HEK293 (cell line): ENCODE data around the gene BDH1.

Experiments
- CTCF ChIP-seq: fragments of 450-650 bp; formaldehyde crosslinking; IDR thresholded peaks from 2 replicates; pipeline ENCODE4 v1.5.1; 2016; ENCODE audit warnings: missing biosample characterization, missing genetic modification characterization
- ELK4 ChIP-seq: IDR thresholded peaks from 2 replicates; pipeline ENCODE4 v1.6.1; 2011; ENCODE audit warnings: mild to moderate bottlenecking, low read depth, low read length, borderline replicate concordance
- ZBTB7A ChIP-seq: fragments of 450-650 bp; formaldehyde crosslinking; IDR thresholded peaks from 2 replicates; pipeline ENCODE4 v1.5.1; 2016; ENCODE audit warnings: low read depth, missing biosample characterization, missing genetic modification characterization
- ZNF221 ChIP-seq: fragments of 450-650 bp; formaldehyde crosslinking; IDR thresholded peaks from 2 replicates; pipeline ENCODE4 v1.5.1; 2017; ENCODE audit warnings: missing biosample characterization, missing genetic modification characterization, borderline replicate concordance
- ZNF311 ChIP-seq: fragments of 450-650 bp; formaldehyde crosslinking; IDR thresholded peaks from 2 replicates; pipeline ENCODE4 v1.5.1; 2017; ENCODE audit warnings: missing biosample characterization, missing genetic modification characterization, borderline replicate concordance
- ZNF423 ChIP-seq: fragments of 450-650 bp; formaldehyde crosslinking; IDR thresholded peaks from 2 replicates; pipeline ENCODE4 v1.5.1; 2016; ENCODE audit warnings: missing biosample characterization, missing genetic modification characterization

DNA sequence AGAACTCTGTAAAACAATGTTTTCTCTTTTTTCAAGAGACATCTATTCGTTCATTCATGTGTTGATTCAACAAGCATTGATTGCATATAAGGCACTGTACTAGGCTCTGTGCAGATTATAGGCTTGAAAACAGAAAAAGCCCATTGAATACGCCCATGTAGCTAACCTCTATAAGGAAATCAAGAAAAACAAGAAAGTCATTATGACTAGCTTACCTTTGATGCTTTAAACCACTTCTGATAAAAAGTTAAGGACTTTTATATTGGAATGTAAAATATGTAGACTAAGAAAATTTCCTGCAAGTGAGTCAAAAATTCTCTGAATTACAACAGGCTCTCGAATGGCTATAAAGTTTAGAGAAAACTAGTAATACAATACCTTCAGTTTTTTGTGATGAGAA, 92.5 kb downstream of the BDH1 start:
- TF ChIP-seq CTCF (tag by site-specific recombination): no peak
- TF ChIP-seq ZNF311 (tag by site-specific recombination): no peak
- TF ChIP-seq ZNF221 (tag by site-specific recombination): no peak
- no peak for TF ChIP-seq ZNF423 (tag by site-specific recombination)
- TF ChIP-seq ZBTB7A: no peak
- TF ChIP-seq ELK4: no peak
